ENCODE data around the gene PHAX.
"Not testable (repeated sequence)": the region's sequence is repeated elsewhere in the genome, so short reads cannot be mapped to it uniquely, and the experiment has no call there.

PHAX gene

DNA sequence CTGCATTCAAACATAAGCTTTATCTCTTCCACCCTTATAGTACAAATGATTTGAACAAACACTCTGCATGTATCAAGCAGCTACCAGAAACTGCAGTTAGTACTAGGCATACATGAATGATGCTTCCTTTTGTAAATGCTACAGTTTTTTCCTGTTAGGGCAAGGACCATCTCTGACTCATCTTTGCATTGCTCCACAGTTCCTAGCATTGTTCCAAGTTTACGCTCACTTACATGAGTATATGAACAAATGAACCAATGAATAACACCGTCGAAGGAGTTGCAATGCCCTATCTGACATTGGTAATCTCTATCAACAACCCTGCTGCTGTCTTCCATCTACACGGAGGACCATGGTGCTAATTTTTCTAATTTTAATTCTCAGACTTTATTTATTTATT is 3.6 kb upstream of the PHAX start:
- 0 out of 2 replicates have a peak, but pooled peaks cover 2% of the 10 kb centered on the region for H4K20me1 ChIP-seq (ENCODE audit: insufficient read depth, low read length)
- no peak for TF ChIP-seq EZH2phosphoT487 (IDR thresholded peaks at IDR 0.05; ENCODE audit: low read depth)
- TF ChIP-seq CTCF (IDR thresholded peaks at IDR 0.05; ENCODE audit: low read depth, low read length), result no peak
- H3K4me2 ChIP-seq (ENCODE audit: low read length), result no peak overlapping the region
- H2AFZ ChIP-seq (ENCODE audit: low read depth, low read length), result no peak overlapping the region
- no peaks in the 10 kb centered on the region for H3K36me3 ChIP-seq (replicated peaks; ENCODE audit: low read depth, low read length)
- H3K27ac ChIP-seq (ENCODE audit: low read length), result no peak overlapping the region
- H3K4me3 ChIP-seq (ENCODE audit: low read length), result no peak overlapping the region
- H3K9me3 ChIP-seq (ENCODE audit: insufficient read depth, low read length), result no peaks in the 10 kb centered on the region
- H3K4me1 ChIP-seq (ENCODE audit: low read length), result peaks cover 5% of the 10 kb centered on the region
- H3K9ac ChIP-seq (ENCODE audit: low read length), result no peak overlapping the region
- no peaks in the 10 kb centered on the region for H3K27me3 ChIP-seq (ENCODE audit: low read depth, low read length)
- H3K79me2 ChIP-seq (ENCODE audit: low read length), result peaks cover 14% of the 10 kb centered on the region

- 0 out of 2 replicates have a peak, but pooled peaks cover 3% of the 10 kb centered on the region for H4K20me1 ChIP-seq (ENCODE audit: insufficient read depth, low read length)
- H3K9me3 ChIP-seq (ENCODE audit: insufficient read depth, low read length), result no peaks in the 10 kb centered on the region
- H2AFZ ChIP-seq (ENCODE audit: low read depth, low read length), result no peak overlapping the region
- TF ChIP-seq EZH2phosphoT487 (IDR thresholded peaks at IDR 0.05; ENCODE audit: low read depth) (no peak), CTCF (IDR thresholded peaks at IDR 0.05; ENCODE audit: low read depth, low read length) (no peak)
- H3K4me1 ChIP-seq (ENCODE audit: low read length), result peaks cover 7% of the 10 kb centered on the region
- H3K36me3 ChIP-seq (replicated peaks; ENCODE audit: low read depth, low read length), result no peaks in the 10 kb centered on the region
- H3K27ac ChIP-seq (ENCODE audit: low read length), result no peak overlapping the region
- no peak overlapping the region for H3K4me2 ChIP-seq (ENCODE audit: low read length)
- no peaks in the 10 kb centered on the region for H3K27me3 ChIP-seq (ENCODE audit: low read depth, low read length)
- no peak overlapping the region for H3K4me3 ChIP-seq (ENCODE audit: low read length)
- H3K79me2 ChIP-seq (ENCODE audit: low read length), result peaks cover 36% of the 10 kb centered on the region
- no peak overlapping the region for H3K9ac ChIP-seq (ENCODE audit: low read length)
Observed at GRCh38 chr5:126599499-126599898, 1.2 kb upstream of the PHAX start.

DNA sequence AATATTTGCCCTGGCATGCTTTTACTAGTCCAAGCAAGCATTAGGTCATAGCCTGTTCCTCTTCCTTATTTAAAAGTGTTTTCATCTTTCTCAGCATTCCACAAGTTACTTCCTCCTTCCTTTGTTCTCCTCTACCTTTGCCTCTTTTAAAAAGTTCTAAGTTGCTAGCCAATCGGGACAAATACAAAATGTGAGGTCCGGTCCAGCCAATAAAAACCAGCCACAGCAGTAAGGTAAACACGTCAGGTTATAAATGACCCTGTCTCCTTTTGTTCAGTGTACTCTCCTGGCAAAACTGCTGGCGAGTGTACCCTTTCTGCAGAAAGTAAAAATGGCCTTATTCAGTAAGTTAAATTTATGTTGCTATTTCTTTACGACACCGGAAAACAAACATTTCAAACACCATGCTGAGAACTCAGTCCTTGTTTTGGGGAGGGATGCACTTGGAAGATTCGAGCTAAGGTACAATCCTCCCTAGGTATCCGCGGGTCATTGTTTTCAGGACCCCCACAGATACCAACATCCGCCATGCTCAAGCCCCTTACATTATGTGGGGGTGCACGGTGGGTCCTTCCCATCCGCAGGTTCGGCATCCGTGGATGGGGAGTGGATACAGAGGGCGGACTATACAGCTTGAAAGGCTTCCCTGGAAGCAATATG is 646 bp upstream of the PHAX start:
- H4K20me1 ChIP-seq (ENCODE audit: insufficient read depth, low read length); H3K9me3 ChIP-seq (ENCODE audit: insufficient read depth, low read length); H3K4me1 ChIP-seq (ENCODE audit: low read length); H3K27me3 ChIP-seq (ENCODE audit: low read depth, low read length); H3K36me3 ChIP-seq (replicated peaks; ENCODE audit: low read depth, low read length); H3K27ac ChIP-seq (ENCODE audit: low read length): not testable (repeated sequence)
- peak overlapping the region; percentile 74 for H3K4me2 ChIP-seq (ENCODE audit: low read length)
- H3K9ac ChIP-seq (ENCODE audit: low read length), result peak overlapping the region; percentile 28; the same call in 1 of the 2 replicates
- H2AFZ ChIP-seq (ENCODE audit: low read depth, low read length), result peak overlapping the region; percentile 99
- peaks cover 42% of the 10 kb centered on the region for H3K79me2 ChIP-seq (ENCODE audit: low read length)
- peak overlapping the region; percentile 85 for H3K4me3 ChIP-seq (ENCODE audit: low read length)

GRCh38 chr5:126603402-126603991 is 2.8 kb downstream of the PHAX start:
- Histone ChIP-seq H3K4me2 (ENCODE audit: low read length) (no peak overlapping the region), H3K9me3 (ENCODE audit: insufficient read depth, low read length) (no peaks in the 10 kb centered on the region), H3K9ac (ENCODE audit: low read length) (no peak overlapping the region), H4K20me1 (ENCODE audit: insufficient read depth, low read length) (0 out of 2 replicates have a peak, but pooled peaks cover 3% of the 10 kb centered on the region), H2AFZ (ENCODE audit: low read depth, low read length) (no peak overlapping the region), H3K27me3 (ENCODE audit: low read depth, low read length) (no peaks in the 10 kb centered on the region), H3K79me2 (ENCODE audit: low read length) (peaks cover 76% of the 10 kb centered on the region), H3K4me1 (ENCODE audit: low read length) (peaks cover 7% of the 10 kb centered on the region), H3K36me3 (replicated peaks; ENCODE audit: low read depth, low read length) (peaks cover 9% of the 10 kb centered on the region), H3K4me3 (ENCODE audit: low read length) (no peak overlapping the region), H3K27ac (ENCODE audit: low read length) (no peak overlapping the region)
- TF ChIP-seq CTCF (IDR thresholded peaks at IDR 0.05; ENCODE audit: low read depth, low read length) (no peak), EZH2phosphoT487 (IDR thresholded peaks at IDR 0.05; ENCODE audit: low read depth) (no peak)
